Adrenal gland (tissue), 12 donors: ENCODE data around the gene HOXC6. TPM values are rescaled to one million over a fixed set of nuclear protein-coding genes. Genes with fewer than 3 reads are reported as not detected.

ENCODE experiments used
- DNase-seq, 7 donors: peaks; one replicate each; pipeline ENCODE4 v3.0.0-alpha.2; 2019 to 2020
- H3K27ac ChIP-seq, 5 donors: fragments of 200-600 bp; sonication (generic) in 4 of 5; 1 replicate in 3 of 5; 2 replicates in 2 of 5; pipeline versions ENCODE4 v1.5.1 to v1.8.0; 2016 to 2020; ENCODE audit warnings: mild to moderate bottlenecking in 1 of 5
- H3K27me3 ChIP-seq: fragments of 200-600 bp; 2 replicates; pipeline ENCODE4 v1.8.0; 2021
- H3K36me3 ChIP-seq, 2 donors: fragments of 200-600 bp; replicated peaks in 1 of 2; 1 replicate in 1 of 2; 2 replicates in 1 of 2; pipeline versions ENCODE4 v1.5.1 to v1.8.0; 2018 to 2022
- H3K4me1 ChIP-seq, 2 donors: fragments of 200-600 bp; replicated peaks in 1 of 2; 1 replicate in 1 of 2; 2 replicates in 1 of 2; pipeline versions ENCODE4 v1.5.1 to v1.8.0; 2018 to 2021
- H3K4me3 ChIP-seq, 4 donors: fragments of 200-600 bp; sonication (generic) in 3 of 4; one replicate each; pipeline ENCODE4 v1.5.1; 2016 to 2018
- H3K9me3 ChIP-seq, 3 donors: fragments of 200-600 bp; sonication (generic) in 1 of 3; replicated peaks in 1 of 3; 1 replicate in 2 of 3; 2 replicates in 1 of 3; pipeline versions ENCODE4 v1.5.1 to v1.8.0; 2016 to 2021
- CTCF ChIP-seq, 6 experiments: fragments of 450-650 bp in 4 of 6; fragments of 200-600 bp in 2 of 6; sonication (generic) in 1 of 6; IDR thresholded peaks; 1 replicate in 5 of 6; 2 replicates in 1 of 6; pipeline versions ENCODE4 v1.5.1 to v1.8.0; 2016 to 2021; ENCODE audit warnings: antibody characterized with exemption in 6 of 6, mild to moderate bottlenecking in 2 of 6, moderate library complexity in 1 of 6
- POLR2A ChIP-seq, 2 donors: fragments of 450-650 bp; IDR thresholded peaks; one replicate each; pipeline ENCODE4 v1.6.1; 2017; ENCODE audit warnings: antibody characterized with exemption in 2 of 2, mild to moderate bottlenecking in 2 of 2, moderate library complexity in 1 of 2
- WGBS, 4 donors: extraction: QIAGEN DNeasy Blood & Tissue Kit in 2 of 4; methylation state at CpG; one replicate each; pipeline versions ENCODE4 v1.1.5 to v1.1.7; 2013 to 2017; 5-methylcytosine and 5-hydroxymethylcytosine counted together
- intact Hi-C, 2 donors: fragments of 100-400 bp; cut with DNase I; formaldehyde crosslinking; loops; one replicate each; pipeline versions ENCODE4 v1.14.1 to v1.15.0; 2022 to 2023
- polyA plus RNA-seq, 3 donors: library from polyadenylated mRNA; stranded (reverse); fragments of 200-250 nt in 2 of 3; fragments of 350-450 nt in 1 of 3; fragmentation: Illumina TruSeq in 1 of 3; extraction: RNeasy Lipid Tissue Mini Kit (QIAGEN cat#74804) in 1 of 3; gene quantifications; one replicate each; pipeline ENCODE4 v1.2.3, GENCODE V29; 2013 to 2014
- total RNA-seq, 9 donors: library from RNA; depleted of rRNA in 4 of 9; stranded (reverse); fragments of >200 nt in 4 of 9; fragments of 120-200 nt in 1 of 9; fragmentation: NEBNext Ultra II Directional in 1 of 9; extraction: Animal tissue kit (Norgen Biotek cat#: 25700) in 1 of 9; gene quantifications; one replicate each; pipeline versions ENCODE4 v1.1.0 to v1.2.4, GENCODE V29; 2013 to 2023
- donor health status: healthy with polysubstance abuse.
- donor health status: Bipolar disorder and iron deficiency.
- donor health status: DM: yes; HTN: yes; CAD: no.
- donor health status: DM: no; HTN: no; CAD: no.
- donor health status: DM: no; HTN: no; CAD: no.
- donor health status: DM: yes; HTN: yes; CAD: no.

The HOXC6 gene
- total and polyA plus RNA-seq, 12 donors, result 1.5 to 23.1 (median 13.2) TPM

GRCh38 chr12:53989227-53990113, 38.8 kb upstream of the HOXC6 start:
- no peaks in the 10 kb centered on the region for H3K36me3 ChIP-seq
- H3K4me3 ChIP-seq, result no peak overlapping the region
- peaks cover 4 to 16% of the 10 kb centered on the region in 2 donors for H3K4me1 ChIP-seq
- no peak overlapping the region for H3K27ac ChIP-seq
- TF ChIP-seq CTCF (IDR thresholded peaks at IDR 0.05), result peak in 3 of 6 experiments; percentile 22 to 31 (median 23)
- TF ChIP-seq POLR2A (IDR thresholded peaks at IDR 0.05), result no peak
- peaks cover 89% of the 10 kb centered on the region for H3K27me3 ChIP-seq
- no peaks in the 10 kb centered on the region for H3K9me3 ChIP-seq
- 11 to 13% (median 12%) methylated on average over 28 of the region's 28 CpGs for WGBS, 4 donors
- peak in 2 of 7 donors; percentile 37 to 41 for DNase-seq
- intact Hi-C loops, result no loop called here

- intact Hi-C loops, result no loop called here
These were observed 37.7 kb upstream of the HOXC6 start for GRCh38 chr12:53990311-53991076.

GRCh38 chr12:53991077-53991460, 37.2 kb upstream of the HOXC6 start:
- peaks cover 91% of the 10 kb centered on the region for H3K27me3 ChIP-seq
- no peak for DNase-seq
- intact Hi-C loops, result no loop called here
- WGBS, 4 donors, result 6 to 24% (median 9%) methylated on average over 5 to 8 of the region's 8 CpGs
- TF ChIP-seq POLR2A (IDR thresholded peaks at IDR 0.05), result no peak
- no peak for TF ChIP-seq CTCF (IDR thresholded peaks at IDR 0.05)
- H3K4me3 ChIP-seq, result no peak overlapping the region
- H3K27ac ChIP-seq, result no peak overlapping the region
- no peaks in the 10 kb centered on the region for H3K9me3 ChIP-seq
- peaks cover 0 to 9% of the 10 kb centered on the region in 2 donors for H3K4me1 ChIP-seq
- H3K36me3 ChIP-seq, result no peaks in the 10 kb centered on the region

More at GRCh38 chr12:53990311-53991076, 37.7 kb upstream of the HOXC6 start:
- H3K27ac ChIP-seq, result no peak overlapping the region
- no peak for TF ChIP-seq POLR2A (IDR thresholded peaks at IDR 0.05)
- no peak overlapping the region for H3K4me3 ChIP-seq
- H3K4me1 ChIP-seq, result peaks cover 0 to 15% of the 10 kb centered on the region in 2 donors
- no peaks in the 10 kb centered on the region for H3K9me3 ChIP-seq
- H3K27me3 ChIP-seq, result peaks cover 93% of the 10 kb centered on the region
- DNase-seq, result no peak
- 10 to 22% (median 12%) methylated on average over 21 to 27 of the region's 27 CpGs for WGBS, 4 donors
- H3K36me3 ChIP-seq, result no peaks in the 10 kb centered on the region

GRCh38 chr12:53992377-53992889, 35.8 kb upstream of the HOXC6 start:
- H3K4me3 ChIP-seq, result no peak overlapping the region
- no peak overlapping the region for H3K27ac ChIP-seq
- H3K4me1 ChIP-seq, result peaks cover 0 to 6% of the 10 kb centered on the region in 2 donors
- peaks cover 84% of the 10 kb centered on the region for H3K27me3 ChIP-seq
- WGBS, 4 donors, result 56 to 70% (median 66%) methylated on average over 5 to 7 of the region's 7 CpGs
- no peak for DNase-seq
- no peaks in the 10 kb centered on the region for H3K36me3 ChIP-seq
- H3K9me3 ChIP-seq, result no peaks in the 10 kb centered on the region
- intact Hi-C loops, result no loop called here
- TF ChIP-seq CTCF (IDR thresholded peaks at IDR 0.05), result no peak
- no peak for TF ChIP-seq POLR2A (IDR thresholded peaks at IDR 0.05)
